MV-4-11 (cell line): ENCODE results near the gene CLEC4A.
"Not testable (repeated sequence)": the region's sequence is repeated elsewhere in the genome, so short reads cannot be mapped to it uniquely, and the experiment has no call there.

Experiments
- DNase-seq: peaks from one replicate; lab custom pipeline; 2025; lab: John Stamatoyannopoulos, UW

CLEC4A gene

DNA sequence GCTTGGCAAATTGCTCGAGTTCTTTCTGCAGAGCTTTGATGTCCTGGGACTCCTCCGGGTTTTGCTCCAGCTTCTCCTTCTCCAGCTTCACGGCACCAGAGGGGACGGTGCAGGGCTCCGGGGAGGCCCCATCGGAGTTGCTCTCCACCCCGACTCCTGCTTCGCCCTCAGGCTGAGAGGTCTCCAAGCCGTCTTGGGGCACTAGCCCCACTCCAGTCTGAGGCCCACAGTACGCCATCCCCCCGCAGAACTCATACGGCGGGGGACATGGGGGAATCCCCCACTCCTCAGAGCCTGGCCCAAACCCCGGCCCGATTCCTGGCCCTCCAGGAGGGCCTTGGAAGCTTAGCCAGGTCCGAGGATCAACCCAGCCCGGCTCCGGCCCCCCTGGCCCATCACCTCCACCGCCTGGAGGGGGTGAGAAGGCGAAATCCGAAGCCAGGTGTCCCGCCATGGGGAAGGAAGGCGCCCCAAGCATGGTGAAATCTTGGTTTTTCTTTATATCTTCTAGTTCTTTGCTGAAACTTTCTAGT lies 11.0 kb downstream of the CLEC4A start:
- not testable (repeated sequence) for DNase-seq

DNA sequence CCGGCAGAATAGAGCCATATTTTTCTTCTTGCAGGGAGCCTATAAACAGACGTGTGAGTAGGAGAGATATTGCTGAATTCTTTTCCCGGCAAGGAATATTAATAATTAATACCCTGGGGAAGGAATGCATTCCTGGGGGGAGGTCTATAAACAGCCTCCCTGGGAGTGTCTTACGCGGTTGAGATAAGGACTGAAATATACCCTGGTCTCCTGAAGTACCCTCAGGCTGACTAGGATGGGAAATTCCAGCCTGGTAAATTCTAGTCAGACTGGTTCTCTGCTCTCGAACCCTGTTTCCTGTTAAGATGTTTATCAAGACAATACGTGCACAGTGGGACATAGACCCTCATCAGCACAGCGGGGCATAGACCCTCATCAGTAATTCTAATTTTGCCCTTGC lies 18.2 kb downstream of the CLEC4A start:
- DNase-seq = not testable (repeated sequence)

- no peak for DNase-seq
These were observed 19.8 kb downstream of the CLEC4A start for GRCh38 chr12:8143261-8143660.

GRCh38 chr12:8145754-8146441 lies 22.5 kb downstream of the CLEC4A start:
- no peak for DNase-seq

GRCh38 chr12:8146442-8146771 lies 23.0 kb downstream of the CLEC4A start:
- no peak for DNase-seq

DNA sequence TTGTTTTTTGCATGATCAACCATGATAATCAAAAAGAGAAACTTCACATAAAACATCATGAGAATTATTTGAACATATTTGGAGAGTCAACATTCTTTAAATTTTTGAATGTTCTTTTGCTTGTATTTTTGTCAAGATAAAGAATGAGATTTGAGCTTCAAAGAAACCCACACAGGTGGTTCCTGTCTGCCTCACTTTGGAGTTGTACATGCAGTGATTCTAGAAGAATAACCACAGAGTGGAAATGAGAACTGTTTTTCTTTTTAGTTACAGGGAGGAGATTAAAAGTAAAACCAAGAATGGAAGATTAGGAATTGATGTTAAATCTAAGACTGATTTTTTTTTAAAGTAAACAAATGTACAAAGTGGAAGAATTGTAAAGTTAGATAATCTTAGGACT lies 31.1 kb downstream of the CLEC4A start:
- DNase-seq = no peak

- DNase-seq = no peak
These were observed 33.0 kb downstream of the CLEC4A start for GRCh38 chr12:8156416-8156815.

- DNase-seq = peak; percentile 72
These were observed 33.4 kb downstream of the CLEC4A start, which contains the start of gene ZNF705A for GRCh38 chr12:8156845-8157244. TSS of gene ZNF705A (plus strand) at chr12:8157015. CDS start at chr12:8172626, 15,611 bp downstream.

DNA sequence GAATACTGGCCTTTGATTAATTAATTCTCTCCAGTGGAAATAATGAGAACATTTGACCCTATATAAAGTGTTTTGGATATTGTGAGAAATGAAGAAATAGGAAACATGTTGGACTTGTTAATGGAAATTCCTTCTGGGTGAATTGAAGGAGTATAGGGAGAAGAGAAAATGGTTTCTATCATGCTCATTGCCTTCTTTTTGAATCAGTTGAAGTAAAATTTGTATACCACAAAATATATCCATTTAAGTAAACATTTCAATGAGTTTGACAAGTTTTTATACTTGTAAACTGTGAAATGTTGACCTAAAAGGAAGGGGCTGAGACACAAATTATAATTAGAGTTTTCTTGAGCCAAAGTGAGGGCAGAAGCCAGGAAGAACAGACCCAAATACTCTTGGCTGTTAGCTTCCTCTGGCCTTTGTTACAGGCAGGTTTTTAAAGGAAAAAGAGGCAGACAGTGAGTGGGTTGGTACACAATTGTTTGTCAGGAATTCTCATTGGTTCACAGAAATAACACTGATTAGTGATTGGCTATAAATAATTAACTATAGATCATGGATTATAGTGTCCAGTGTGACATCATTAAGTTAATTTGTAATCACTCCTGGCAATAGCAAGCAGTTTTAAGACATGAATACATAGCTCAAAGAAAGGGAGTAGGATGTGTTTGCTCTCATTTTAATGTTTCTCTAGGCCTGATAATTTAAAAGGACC lies 34.2 kb downstream of the CLEC4A start:
- DNase-seq = no peak

DNA sequence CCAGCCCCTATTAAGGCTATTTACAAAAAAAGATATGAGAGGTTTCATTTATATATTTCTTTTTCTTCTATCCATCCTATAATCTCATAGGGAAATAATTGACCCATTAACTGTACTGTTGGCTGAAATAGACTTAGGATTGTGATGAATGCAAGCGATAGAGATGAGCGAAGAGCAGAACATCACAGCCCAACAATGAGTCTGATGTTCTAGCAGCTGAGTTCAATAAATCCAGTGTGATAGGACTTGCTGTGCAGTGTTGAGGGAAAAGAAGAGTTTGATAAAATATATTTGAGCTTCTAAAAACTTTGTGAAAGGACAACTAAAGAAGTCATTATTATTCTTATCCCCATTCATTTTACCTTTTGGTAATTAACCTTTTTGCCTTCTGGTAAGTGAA lies 49.5 kb downstream of the CLEC4A start:
- not testable (repeated sequence) for DNase-seq

GRCh38 chr12:8179989-8180585 lies 56.7 kb downstream of the CLEC4A start:
- peak; percentile 31 for DNase-seq

DNA sequence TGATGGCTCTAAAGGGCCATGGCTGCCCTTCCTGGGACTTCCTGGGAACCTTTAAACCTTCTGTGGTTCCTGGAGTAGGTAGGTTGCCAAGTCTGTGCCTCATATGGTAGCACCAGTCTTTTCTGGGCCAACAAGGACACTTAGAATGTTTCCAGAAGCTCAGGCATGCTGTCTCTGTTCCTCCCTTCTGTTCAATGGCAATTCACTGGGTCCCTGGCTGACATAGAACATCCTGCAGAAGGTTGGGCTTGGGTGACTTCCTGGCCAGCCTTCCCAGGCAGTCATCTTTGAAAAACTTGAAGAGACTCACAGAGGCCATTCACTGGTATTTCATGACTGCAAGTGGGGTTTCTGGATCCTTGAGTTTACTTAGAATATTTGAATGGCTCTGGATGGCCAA lies 57.9 kb downstream of the CLEC4A start:
- not testable (repeated sequence) for DNase-seq

- not testable (repeated sequence) for DNase-seq
These were observed 59.5 kb downstream of the CLEC4A start for GRCh38 chr12:8182923-8183322.

DNA sequence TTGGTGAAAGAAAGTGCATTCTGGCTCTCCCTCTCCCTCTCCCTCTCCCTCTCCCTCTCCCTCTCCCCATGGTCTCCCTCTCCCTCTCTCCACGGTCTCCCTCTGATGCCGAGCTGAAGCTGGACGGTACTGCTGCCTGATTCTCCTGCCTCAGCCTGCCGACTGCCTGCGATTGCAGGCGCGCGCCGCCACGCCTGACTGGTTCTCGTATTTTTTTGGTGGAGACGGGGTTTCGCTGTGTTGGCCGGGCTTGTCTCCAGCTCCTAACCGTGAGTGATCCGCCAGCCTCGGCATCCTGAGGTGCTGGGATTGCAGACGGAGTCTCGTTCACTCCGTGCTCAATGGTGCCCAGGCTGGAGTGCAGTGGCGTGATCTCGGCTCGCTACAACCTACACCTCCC lies 59.9 kb downstream of the CLEC4A start:
- not testable (repeated sequence) for DNase-seq

DNA sequence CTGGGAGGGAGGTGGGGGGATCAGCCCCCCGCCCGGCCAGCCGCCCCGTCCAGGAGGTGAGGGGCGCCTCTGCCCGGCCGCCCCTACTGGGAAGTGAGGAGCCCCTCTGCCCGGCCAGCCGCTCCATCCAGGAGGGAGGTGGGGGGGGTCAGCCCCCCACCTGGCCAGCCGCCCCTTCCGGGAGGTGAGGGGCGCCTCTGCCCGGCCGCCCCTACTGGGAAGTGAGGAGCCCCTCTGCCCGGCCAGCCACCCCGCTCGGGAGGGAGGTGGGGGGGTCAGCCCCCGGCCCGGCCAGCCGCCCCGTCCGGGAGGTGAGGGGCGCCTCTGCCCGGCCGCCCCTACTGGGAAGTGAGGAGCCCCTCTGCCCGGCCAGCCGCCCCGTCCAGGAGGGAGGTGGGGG lies 60.8 kb downstream of the CLEC4A start:
- not testable (repeated sequence) for DNase-seq

DNA sequence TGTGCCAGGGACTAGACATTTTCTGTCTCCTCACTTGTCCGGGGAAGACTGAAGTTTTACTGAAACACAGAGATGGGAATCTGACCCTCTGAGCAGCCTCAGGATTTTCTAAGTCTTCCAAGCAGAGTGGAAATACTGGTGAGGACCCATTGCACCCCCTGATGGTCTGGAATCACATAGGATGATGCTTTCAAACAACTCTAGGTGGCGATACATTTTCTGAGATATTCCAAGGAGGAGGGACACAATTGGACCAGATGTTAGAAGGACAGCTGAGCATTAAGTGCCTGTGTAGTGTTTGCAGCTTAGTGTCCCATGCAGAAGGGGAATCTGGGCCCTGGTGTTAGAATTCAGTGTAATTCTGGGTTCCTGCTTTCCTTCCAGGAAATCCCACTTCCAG lies 64.7 kb downstream of the CLEC4A start:
- not testable (repeated sequence) for DNase-seq
